Cardiac fibroblast (primary cell): ENCODE data around the gene GAL3ST2.

Source experiments
- DNase-seq, 2 donors: peaks; one replicate each; pipeline versions ENCODE4 v3.0.0 to v3.0.0-alpha.2; 2010; ENCODE audit warnings: low read depth in 2 of 2
- H3K4me3 ChIP-seq, 2 donors: replicated peaks in 1 of 2; 1 replicate in 1 of 2; 2 replicates in 1 of 2; pipeline ENCODE4 v1.5.1; 2011; ENCODE audit warnings: low read depth in 2 of 2, low read length in 2 of 2, mild to moderate bottlenecking in 2 of 2, moderate library complexity in 1 of 2
- CTCF ChIP-seq: IDR thresholded peaks from one replicate; pipeline ENCODE4 v1.5.1; 2011; ENCODE audit warnings: low read depth, mild to moderate bottlenecking, low read length, inconsistent platforms

The GAL3ST2 gene

DNA sequence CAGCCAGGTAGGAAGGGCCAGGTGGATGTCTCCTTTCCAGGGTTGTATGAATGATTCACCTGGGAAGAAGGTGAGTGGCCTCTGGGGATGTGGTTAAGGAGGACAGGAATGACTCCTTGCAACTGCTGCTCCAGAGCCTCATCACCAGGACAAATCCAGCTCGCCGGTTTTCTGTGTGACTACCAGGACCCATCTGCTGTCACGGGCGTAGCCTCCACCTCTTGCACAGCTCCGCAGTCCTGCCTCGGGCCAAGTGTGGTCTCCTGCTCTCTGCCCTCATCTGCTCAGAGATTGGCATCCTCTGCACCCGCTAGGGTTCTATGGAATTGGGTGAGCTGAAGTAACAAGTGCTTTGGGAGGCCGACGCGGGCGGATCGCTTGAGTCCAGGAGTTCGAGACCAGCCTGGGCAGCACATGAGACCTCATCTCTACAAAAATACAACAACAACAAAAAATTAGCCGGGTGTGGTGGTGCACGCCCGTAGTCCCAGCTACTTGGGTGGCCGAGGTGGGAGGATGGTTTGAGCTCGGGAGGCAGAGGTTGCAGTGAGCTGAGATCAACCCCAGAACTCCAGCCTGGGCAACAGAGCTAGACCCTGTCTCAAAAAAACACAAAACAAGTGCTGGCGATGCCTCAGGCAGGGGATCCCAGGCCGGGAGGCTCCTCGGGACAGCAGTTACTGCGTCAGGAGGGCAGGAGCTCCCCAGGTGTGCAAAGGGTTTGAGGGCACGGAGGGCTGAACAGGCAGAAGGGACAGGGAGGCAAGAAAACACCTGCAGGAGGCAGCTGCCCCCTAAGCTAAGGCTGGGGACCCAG, 43.0 kb upstream of the GAL3ST2 start:
- no peak for DNase-seq
- no peak for TF ChIP-seq CTCF
- H3K4me3 ChIP-seq, result peak overlapping the region; percentile 33 to 52

DNA sequence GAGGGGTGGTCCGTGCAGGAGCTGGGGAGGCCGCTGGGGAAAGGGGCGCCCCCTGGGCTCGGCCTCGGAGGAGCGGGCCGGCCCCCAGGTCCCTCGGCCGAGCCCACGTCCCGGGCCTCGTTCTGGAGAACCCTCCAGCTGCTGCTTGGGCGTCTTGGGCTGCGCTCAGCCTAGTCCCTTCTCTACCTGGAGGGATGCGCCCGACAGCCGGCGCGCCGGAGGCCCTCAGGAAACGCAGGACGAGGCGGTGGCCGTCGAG, 42.5 kb upstream of the GAL3ST2 start:
- H3K4me3 ChIP-seq, result peak overlapping the region; percentile 33 to 52
- no peak for DNase-seq
- TF ChIP-seq CTCF, result no peak

DNA sequence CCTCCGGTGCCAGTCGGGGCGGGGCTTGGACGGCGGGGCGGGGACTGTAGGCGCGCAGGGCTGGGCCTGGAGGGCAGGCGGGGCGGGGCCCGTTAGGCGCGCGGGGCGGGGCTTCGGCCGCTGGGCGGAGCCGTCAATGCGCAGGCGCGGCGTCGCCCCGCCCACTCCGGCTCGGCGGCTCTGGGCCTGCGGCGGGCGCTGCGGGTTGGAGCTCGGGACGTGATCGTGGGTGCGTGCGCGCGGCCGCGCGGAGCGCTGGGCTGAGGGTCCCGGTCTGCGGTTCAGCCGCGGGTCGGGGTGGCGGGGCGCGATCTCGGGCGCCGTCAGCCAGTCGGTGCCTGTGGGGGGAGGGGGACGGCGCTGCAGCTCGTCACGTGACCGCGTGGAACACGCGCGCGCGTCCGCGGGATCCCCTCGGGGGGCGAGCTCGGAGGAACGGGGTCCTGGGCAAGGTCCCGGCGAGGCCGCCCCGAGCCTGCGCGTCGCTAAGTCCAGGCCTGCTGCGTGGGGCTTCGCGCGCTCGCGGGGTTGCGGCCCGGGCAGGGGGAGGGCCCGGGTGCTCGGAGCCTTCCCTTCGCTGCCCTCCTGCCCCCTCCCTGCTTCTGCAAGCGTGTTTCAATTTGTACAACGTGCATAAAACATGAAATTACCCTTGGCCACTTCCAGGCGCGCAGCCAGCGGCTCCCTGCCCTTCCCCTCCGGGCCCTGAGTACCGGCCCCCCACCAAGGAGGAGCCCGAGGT, 42.0 kb upstream of the GAL3ST2 start, which contains the start of gene D2HGDH:
D2HGDH (plus strand) TSS at position 164 of the 742 bp plus-strand sequence. CDS start 595 bp downstream, outside the sequence.
- H3K4me3 ChIP-seq, result peak within 1 kb of the TSS; percentile 75
- DNase-seq, result peak; percentile 81 to 87
- no peak for TF ChIP-seq CTCF

- DNase-seq, result no peak
- no peak overlapping the region for H3K4me3 ChIP-seq
Measured at GRCh38 chr2:241736111-241736510, 40.5 kb upstream of the GAL3ST2 start.

GRCh38 chr2:241738040-241738686, 38.5 kb upstream of the GAL3ST2 start:
- H3K4me3 ChIP-seq, result no peak overlapping the region
- no peak for DNase-seq
- TF ChIP-seq CTCF, result no peak

More at GRCh38 chr2:241736111-241736510, 40.5 kb upstream of the GAL3ST2 start:
- TF ChIP-seq CTCF, result no peak

DNA sequence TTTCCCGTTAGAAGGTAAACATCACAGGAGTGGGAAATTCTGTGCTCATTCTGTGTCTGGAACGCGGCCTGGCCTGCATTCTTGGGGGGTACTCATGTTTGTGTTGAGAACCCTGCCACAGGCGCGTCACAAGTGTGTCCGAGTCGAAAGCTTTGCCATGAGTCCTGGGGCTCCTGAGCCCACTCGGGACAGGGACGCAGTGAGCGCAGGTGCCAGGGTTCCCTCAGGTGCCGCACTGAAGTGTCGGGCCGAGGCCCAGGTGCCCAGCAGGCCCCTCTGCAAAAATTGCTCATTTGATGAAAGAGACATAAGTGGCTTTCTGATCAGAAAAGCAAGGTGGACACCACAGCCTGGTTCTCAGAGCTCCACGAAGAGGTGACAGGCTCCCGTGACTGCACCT, 37.4 kb upstream of the GAL3ST2 start:
- DNase-seq, result no peak
- H3K4me3 ChIP-seq, result no peak overlapping the region
- no peak for TF ChIP-seq CTCF
